Neural progenitor cell (in vitro differentiated cells): Measurements from ENCODE around the gene ZNF423. TPM values are rescaled to one million over a fixed set of nuclear protein-coding genes. Genes with fewer than 3 reads are reported as not detected.
A peak's percentile ranks its signal among the peaks of the same experiment; 100 is the strongest.
"Not testable (repeated sequence)": the region's sequence is repeated elsewhere in the genome, so short reads cannot be mapped to it uniquely, and the experiment has no call there.

Source experiments
- DNase-seq: peaks from one replicate; pipeline ENCODE4 v3.0.0-alpha.2; 2016; ENCODE audit warnings: low spot score
- H2AFZ ChIP-seq: fragments of 200-600 bp; sonication (generic); replicated peaks from 2 replicates; pipeline ENCODE4 v1.6.1; 2016; ENCODE audit warnings: antibody characterized with exemption
- H3F3A ChIP-seq: fragments of 200-600 bp; sonication (generic); 2 replicates; pipeline ENCODE4 v1.6.1; 2016; ENCODE audit warnings: antibody characterized with exemption, low read depth
- H3K27ac ChIP-seq: fragments of 200-600 bp; sonication (generic); 2 replicates; pipeline ENCODE4 v1.5.1; 2016; ENCODE audit warnings: mild to moderate bottlenecking
- H3K27me3 ChIP-seq: fragments of 200-600 bp; sonication (generic); 2 replicates; pipeline ENCODE4 v1.6.1; 2016; ENCODE audit warnings: mild to moderate bottlenecking, moderate library complexity
- H3K36me3 ChIP-seq: fragments of 200-600 bp; sonication (generic); 2 replicates; pipeline ENCODE4 v1.5.1; 2016
- H3K4me1 ChIP-seq: fragments of 200-600 bp; sonication (generic); 2 replicates; pipeline ENCODE4 v1.6.1; 2016; ENCODE audit warnings: mixed run types
- H3K4me2 ChIP-seq: fragments of 200-600 bp; sonication (generic); 2 replicates; pipeline ENCODE4 v1.6.1; 2016
- H3K4me3 ChIP-seq: fragments of 200-600 bp; sonication (generic); 2 replicates; pipeline ENCODE4 v1.5.1; 2016
- H3K79me2 ChIP-seq: fragments of 200-600 bp; sonication (generic); 2 replicates; pipeline ENCODE4 v1.6.1; 2016; ENCODE audit warnings: low read depth
- H3K9ac ChIP-seq: fragments of 200-600 bp; sonication (generic); 2 replicates; pipeline ENCODE4 v1.6.1; 2016
- H3K9me3 ChIP-seq: fragments of 200-600 bp; sonication (generic); 2 replicates; pipeline ENCODE4 v1.5.1; 2016; ENCODE audit warnings: low read depth
- H4K20me1 ChIP-seq: fragments of 200-600 bp; sonication (generic); 2 replicates; pipeline ENCODE4 v1.6.1; 2016; ENCODE audit warnings: low read depth
- H3K27ac Mint-ChIP-seq: 3 replicates; pipeline ENCODE4 v1.8.0; 2021; ENCODE audit warnings: mixed read lengths
- H3K27me3 Mint-ChIP-seq: 2 replicates; pipeline ENCODE4 v1.8.0; 2022; ENCODE audit warnings: low read depth, mild to moderate bottlenecking, inconsistent platforms, moderate library complexity, mixed read lengths; ENCODE audit not compliant: insufficient read depth
- H3K36me3 Mint-ChIP-seq: 3 replicates; pipeline ENCODE4 v1.8.0; 2021; ENCODE audit warnings: mixed read lengths
- H3K4me1 Mint-ChIP-seq: 3 replicates; pipeline ENCODE4 v1.8.0; 2021; ENCODE audit warnings: mixed read lengths
- H3K4me3 Mint-ChIP-seq: 3 replicates; pipeline ENCODE4 v1.8.0; 2021; ENCODE audit warnings: mild to moderate bottlenecking, moderate library complexity, mixed read lengths
- H3K9me3 Mint-ChIP-seq: 3 replicates; pipeline ENCODE4 v1.8.0; 2020; ENCODE audit warnings: mixed read lengths
- EZH2 ChIP-seq: fragments of 200-600 bp; sonication (generic); IDR thresholded peaks from 2 replicates; pipeline ENCODE4 v1.6.1; 2017; ENCODE audit warnings: antibody characterized with exemption, mild to moderate bottlenecking, moderate library complexity
- EZH2phosphoT487 ChIP-seq: fragments of 200-600 bp; sonication (generic); IDR thresholded peaks from 2 replicates; pipeline ENCODE4 v1.6.1; 2017; ENCODE audit warnings: antibody characterized with exemption
- total RNA-seq: library from RNA; depleted of rRNA; stranded (reverse); fragments of >200 nt; gene quantifications from 2 replicates; pipeline ENCODE4 v1.2.3, GENCODE V29; 2015; ENCODE audit warnings: low replicate concordance
- TF ChIP-seq, protein P1 (sequence below): fragments of 200-600 bp; sonication (generic); IDR thresholded peaks from 2 replicates; pipeline ENCODE4 v1.5.1; 2017; ENCODE audit warnings: antibody characterized with exemption, mild to moderate bottlenecking

The ZNF423 gene
- total RNA-seq, 1 donor from 2014 or later = 21.9 TPM

- H3K36me3 Mint-ChIP-seq = no peaks in the 10 kb centered on the region
- H3K4me2 ChIP-seq = no peak overlapping the region
- TF ChIP-seq EZH2phosphoT487 = no peak
- TF ChIP-seq EZH2 = no peak
- TF ChIP-seq, protein P1, sequence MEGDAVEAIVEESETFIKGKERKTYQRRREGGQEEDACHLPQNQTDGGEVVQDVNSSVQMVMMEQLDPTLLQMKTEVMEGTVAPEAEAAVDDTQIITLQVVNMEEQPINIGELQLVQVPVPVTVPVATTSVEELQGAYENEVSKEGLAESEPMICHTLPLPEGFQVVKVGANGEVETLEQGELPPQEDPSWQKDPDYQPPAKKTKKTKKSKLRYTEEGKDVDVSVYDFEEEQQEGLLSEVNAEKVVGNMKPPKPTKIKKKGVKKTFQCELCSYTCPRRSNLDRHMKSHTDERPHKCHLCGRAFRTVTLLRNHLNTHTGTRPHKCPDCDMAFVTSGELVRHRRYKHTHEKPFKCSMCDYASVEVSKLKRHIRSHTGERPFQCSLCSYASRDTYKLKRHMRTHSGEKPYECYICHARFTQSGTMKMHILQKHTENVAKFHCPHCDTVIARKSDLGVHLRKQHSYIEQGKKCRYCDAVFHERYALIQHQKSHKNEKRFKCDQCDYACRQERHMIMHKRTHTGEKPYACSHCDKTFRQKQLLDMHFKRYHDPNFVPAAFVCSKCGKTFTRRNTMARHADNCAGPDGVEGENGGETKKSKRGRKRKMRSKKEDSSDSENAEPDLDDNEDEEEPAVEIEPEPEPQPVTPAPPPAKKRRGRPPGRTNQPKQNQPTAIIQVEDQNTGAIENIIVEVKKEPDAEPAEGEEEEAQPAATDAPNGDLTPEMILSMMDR = no peak
- H3K4me3 ChIP-seq = no peak overlapping the region
- H3F3A ChIP-seq = peaks cover 29% of the 10 kb centered on the region
- DNase-seq = no peak
- peaks cover 35% of the 10 kb centered on the region for H3K4me1 Mint-ChIP-seq
- no peak overlapping the region for H2AFZ ChIP-seq
- H3K4me1 ChIP-seq = peaks cover 32% of the 10 kb centered on the region
- no peaks in the 10 kb centered on the region for H3K9me3 Mint-ChIP-seq
- H3K27me3 Mint-ChIP-seq = peaks cover 5% of the 10 kb centered on the region
- no peaks in the 10 kb centered on the region for H3K36me3 ChIP-seq
- no peaks in the 10 kb centered on the region for H4K20me1 ChIP-seq
- H3K4me3 Mint-ChIP-seq = no peak overlapping the region
- no peaks in the 10 kb centered on the region for H3K9me3 ChIP-seq
- no peaks in the 10 kb centered on the region for H3K27me3 ChIP-seq
- no peak overlapping the region for H3K9ac ChIP-seq
- no peak overlapping the region for H3K27ac ChIP-seq
- H3K27ac Mint-ChIP-seq = no peak overlapping the region
- H3K79me2 ChIP-seq = no peaks in the 10 kb centered on the region
Observed at GRCh38 chr16:49874613-49875237, 18.8 kb upstream of the ZNF423 start.

GRCh38 chr16:49871824-49872223 lies 15.9 kb upstream of the ZNF423 start:
- not testable (repeated sequence) for H3K27me3 ChIP-seq, H3K9me3 Mint-ChIP-seq, H3K36me3 ChIP-seq, H2AFZ ChIP-seq, H3K9ac ChIP-seq, H3K36me3 Mint-ChIP-seq, H3K79me2 ChIP-seq, H3K4me2 ChIP-seq, H3K27me3 Mint-ChIP-seq, DNase-seq, H3K4me3 Mint-ChIP-seq, H3K9me3 ChIP-seq, H3K4me3 ChIP-seq, H3K27ac ChIP-seq, H3K27ac Mint-ChIP-seq, H4K20me1 ChIP-seq
- Histone ChIP-seq H3F3A (peaks cover 43% of the 10 kb centered on the region), H3K4me1 (peaks cover 49% of the 10 kb centered on the region)
- H3K4me1 Mint-ChIP-seq = peaks cover 47% of the 10 kb centered on the region

GRCh38 chr16:49869731-49870130 lies 13.8 kb upstream of the ZNF423 start:
- Histone ChIP-seq H3K4me2 (peak overlapping the region; percentile 26), H3K4me1 (peaks cover 54% of the 10 kb centered on the region), H2AFZ (no peak overlapping the region), H3K9me3 (no peaks in the 10 kb centered on the region), H3K4me3 (no peak overlapping the region), H4K20me1 (no peaks in the 10 kb centered on the region), H3F3A (peaks cover 44% of the 10 kb centered on the region), H3K36me3 (no peaks in the 10 kb centered on the region), H3K27ac (no peak overlapping the region), H3K27me3 (no peaks in the 10 kb centered on the region), H3K79me2 (no peaks in the 10 kb centered on the region), H3K9ac (no peak overlapping the region)
- H3K36me3 Mint-ChIP-seq = no peaks in the 10 kb centered on the region
- no peak overlapping the region for H3K4me3 Mint-ChIP-seq
- peaks cover 52% of the 10 kb centered on the region for H3K4me1 Mint-ChIP-seq
- TF ChIP-seq EZH2 (no peak), EZH2phosphoT487 (no peak)
- TF ChIP-seq, protein P1 = no peak
- H3K9me3 Mint-ChIP-seq = no peaks in the 10 kb centered on the region
- peak overlapping the region; percentile 53 for H3K27ac Mint-ChIP-seq
- DNase-seq = no peak
- H3K27me3 Mint-ChIP-seq = peaks cover 8% of the 10 kb centered on the region

DNA sequence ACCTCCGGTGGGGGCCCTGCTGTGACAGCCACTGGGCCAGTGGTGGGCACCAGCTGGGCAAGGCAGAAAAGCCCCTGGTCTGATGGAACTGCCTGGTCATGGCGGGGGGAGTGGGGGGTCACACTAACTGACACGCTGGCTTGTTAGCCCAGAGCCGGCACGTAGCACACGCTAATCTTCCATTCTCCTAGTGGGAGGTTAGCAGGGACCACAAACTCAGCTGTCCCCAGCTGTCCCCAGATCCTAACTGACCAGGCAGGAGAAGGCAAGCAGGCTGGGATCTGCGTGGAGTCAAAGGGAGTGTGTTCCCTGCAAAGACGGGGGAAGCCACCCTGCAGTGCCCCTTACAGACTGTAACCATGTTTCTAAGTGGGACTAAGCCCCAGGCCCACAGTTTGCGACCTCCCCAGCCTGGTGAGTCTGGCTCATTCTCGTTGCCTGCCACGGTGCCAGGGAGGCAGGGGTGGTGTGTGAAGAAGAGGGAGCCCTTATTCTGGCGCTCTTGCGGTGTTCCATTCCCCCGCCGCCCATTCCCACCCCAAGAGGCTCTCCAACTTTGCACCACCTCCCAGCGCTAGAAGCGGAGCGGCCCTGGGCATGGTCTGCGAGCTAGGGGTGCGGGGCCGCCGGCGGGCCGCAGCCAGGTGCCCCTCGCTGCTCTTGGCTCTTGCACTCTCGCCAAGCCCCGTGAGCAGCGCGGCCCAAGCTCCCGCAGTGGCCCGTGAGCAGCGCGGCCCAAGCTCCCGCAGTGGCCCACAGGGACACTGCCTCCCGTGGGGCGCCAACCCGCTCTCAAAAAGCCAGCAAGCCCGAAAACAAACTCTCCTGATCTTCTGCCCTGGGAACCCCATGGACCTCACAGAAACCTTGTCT lies 12.1 kb upstream of the ZNF423 start:
- Mint-ChIP-seq H3K4me3 (peak overlapping the region; percentile 63), H3K27ac (peak overlapping the region; percentile 95)

More for the DNA sequence above, 12.1 kb upstream of the ZNF423 start:
- Mint-ChIP-seq H3K36me3 (no peaks in the 10 kb centered on the region), H3K27me3 (peaks cover 8% of the 10 kb centered on the region), H3K9me3 (no peaks in the 10 kb centered on the region), H3K4me1 (peaks cover 51% of the 10 kb centered on the region)
- no peak overlapping the region for H3K9ac ChIP-seq
- H3F3A ChIP-seq = peaks cover 41% of the 10 kb centered on the region
- H3K4me1 ChIP-seq = peaks cover 53% of the 10 kb centered on the region
- no peak overlapping the region for H3K4me3 ChIP-seq
- H2AFZ ChIP-seq = no peak overlapping the region
- no peaks in the 10 kb centered on the region for H4K20me1 ChIP-seq
- no peaks in the 10 kb centered on the region for H3K27me3 ChIP-seq
- no peak for DNase-seq
- peak overlapping the region; percentile 75 for H3K4me2 ChIP-seq
- no peaks in the 10 kb centered on the region for H3K36me3 ChIP-seq
- peak overlapping the region; percentile 97 for H3K27ac ChIP-seq
- TF ChIP-seq EZH2phosphoT487 (no peak), EZH2 (no peak)
- TF ChIP-seq, protein P1 = no peak
- H3K9me3 ChIP-seq = no peaks in the 10 kb centered on the region
- no peaks in the 10 kb centered on the region for H3K79me2 ChIP-seq
